H7 (cell line): ENCODE results near the gene BTBD9. TPM values are rescaled to one million over a fixed set of nuclear protein-coding genes. Genes with fewer than 3 reads are reported as not detected.

Source experiments
- DNase-seq: peaks from one replicate; pipeline ENCODE4 v3.0.0; 2012
- H3K27me3 ChIP-seq: 2 replicates; pipeline ENCODE4 v1.6.0; 2011; ENCODE audit warnings: mild to moderate bottlenecking, low read length; ENCODE audit not compliant: control insufficient read depth, insufficient read depth
- H3K36me3 ChIP-seq: replicated peaks from 2 replicates; pipeline ENCODE4 v1.5.1; 2011; ENCODE audit warnings: low read length; ENCODE audit not compliant: control insufficient read depth, insufficient read depth
- H3K4me3 ChIP-seq: 2 replicates; pipeline ENCODE4 v1.5.1; 2011; ENCODE audit warnings: low read depth, mild to moderate bottlenecking, control low read depth, low read length, moderate library complexity; ENCODE audit not compliant: insufficient read depth
- total RNA-seq: library from RNA; depleted of rRNA; stranded (reverse); fragments of >200 nt; shearing (Covaris generic); gene quantifications from 2 replicates; pipeline ENCODE4 v1.2.3, GENCODE V29; 2014

BTBD9 gene
- total RNA-seq, 1 experiment from 2014 or later: 5.0 TPM

DNA sequence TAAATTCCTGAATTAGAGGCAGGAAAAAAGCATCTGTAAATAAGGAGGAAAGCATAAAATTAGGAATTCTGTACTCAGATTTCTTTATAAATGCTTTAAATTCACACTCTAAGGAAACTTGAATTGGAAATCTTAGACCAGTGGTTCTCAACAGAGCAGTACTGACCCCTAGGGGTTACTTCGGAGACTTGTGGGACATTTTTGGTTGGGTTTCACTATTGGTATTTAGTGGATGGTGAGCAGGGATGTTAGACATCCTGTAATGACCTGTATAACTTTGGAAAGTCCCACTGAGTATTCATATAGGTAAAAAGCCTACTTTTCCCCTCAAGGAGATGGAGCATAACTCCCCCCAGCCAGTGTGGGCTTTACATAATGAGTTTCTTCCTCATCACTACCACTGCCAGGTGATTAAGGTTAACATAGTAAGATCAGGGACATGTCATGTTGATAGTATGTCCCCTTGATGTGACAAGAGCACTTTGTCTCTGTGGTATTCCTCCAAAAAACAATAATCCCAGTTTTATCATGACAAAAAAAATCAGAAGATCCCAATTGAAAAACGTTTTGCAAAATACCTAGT lies 32.2 kb upstream of the BTBD9 start:
- Histone ChIP-seq H3K27me3 (no peaks in the 10 kb centered on the region), H3K36me3 (peaks cover 6% of the 10 kb centered on the region), H3K4me3 (no peak overlapping the region)
- DNase-seq: peak; percentile 72

DNA sequence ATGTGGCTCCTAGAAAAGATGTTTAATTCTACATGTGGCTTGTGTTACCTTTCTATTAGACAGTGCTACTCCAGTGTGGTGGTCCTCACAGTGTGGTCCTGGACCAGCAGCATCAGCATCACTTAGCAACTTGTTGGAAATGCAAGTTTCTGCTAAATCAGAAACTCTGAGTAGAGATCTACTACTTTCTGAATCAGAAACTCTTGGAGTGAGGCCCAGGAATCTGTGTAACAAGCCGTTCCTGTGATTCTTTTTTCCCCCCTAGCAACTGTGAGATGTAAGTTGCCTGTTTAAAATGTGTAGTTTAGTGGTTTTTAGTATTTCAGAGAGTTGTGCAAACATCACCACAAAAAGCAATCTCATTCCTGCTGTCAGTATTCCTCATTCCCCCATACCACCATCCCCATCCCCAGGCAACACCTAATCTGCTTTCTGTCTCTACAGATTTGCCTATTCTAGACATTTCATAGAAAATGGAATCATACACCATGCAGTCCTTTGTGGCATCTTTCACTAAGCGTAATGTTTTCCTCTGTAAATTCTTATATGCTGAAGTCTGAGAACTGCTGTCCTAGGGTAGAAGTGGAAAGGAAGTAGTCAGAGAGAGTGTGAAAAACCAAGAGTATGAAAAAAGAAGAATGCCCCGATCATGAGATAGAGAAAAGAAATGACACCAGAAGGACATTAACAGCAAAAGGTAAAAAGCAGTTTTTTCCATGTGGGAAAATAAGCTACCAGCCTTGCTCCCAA lies 18.9 kb upstream of the BTBD9 start:
- no peak overlapping the region for H3K4me3 ChIP-seq
- H3K27me3 ChIP-seq: no peaks in the 10 kb centered on the region
- H3K36me3 ChIP-seq: no peaks in the 10 kb centered on the region
- DNase-seq: no peak

DNA sequence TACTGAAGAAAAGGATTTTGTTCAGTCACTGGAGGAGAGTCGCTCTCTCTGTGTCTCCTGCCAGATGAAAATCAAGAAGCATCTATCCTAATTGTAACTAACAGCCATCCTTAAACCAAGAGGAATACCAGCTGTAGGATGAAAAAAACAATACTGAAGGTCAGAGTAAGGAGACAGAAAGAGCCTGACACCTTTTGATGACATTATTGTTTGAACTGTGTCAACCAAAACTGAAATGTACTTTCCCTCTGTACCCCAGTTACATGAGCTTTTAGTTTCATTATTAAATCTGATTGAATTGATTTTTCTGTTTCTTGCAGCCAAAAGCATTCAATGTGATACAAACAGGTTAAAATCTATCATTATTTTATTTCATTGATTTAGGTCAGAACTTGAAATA lies 17.2 kb upstream of the BTBD9 start:
- Histone ChIP-seq H3K27me3 (no peaks in the 10 kb centered on the region), H3K4me3 (no peak overlapping the region), H3K36me3 (no peaks in the 10 kb centered on the region)
- DNase-seq: no peak

DNA sequence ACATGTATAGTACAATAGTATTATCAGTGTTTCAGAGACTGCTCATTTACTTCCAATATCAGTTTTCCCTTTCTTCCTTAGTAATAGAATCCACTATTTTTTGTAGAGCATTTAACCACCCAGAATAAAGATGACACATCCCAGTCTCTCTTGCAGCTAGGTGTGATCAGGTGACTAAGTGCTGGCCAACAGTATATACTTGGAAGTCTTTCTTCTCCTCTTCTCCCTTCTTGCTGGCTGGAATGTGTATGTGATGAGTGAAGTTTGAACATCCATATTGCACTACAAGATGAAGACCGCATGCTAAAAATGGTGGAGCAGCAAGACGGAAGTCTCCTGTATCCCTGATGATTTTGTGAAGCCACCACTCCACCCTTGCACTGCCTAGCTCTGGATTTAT lies 14.5 kb upstream of the BTBD9 start:
- Histone ChIP-seq H3K27me3 (no peaks in the 10 kb centered on the region), H3K36me3 (no peaks in the 10 kb centered on the region), H3K4me3 (no peak overlapping the region)
- DNase-seq: no peak

DNA sequence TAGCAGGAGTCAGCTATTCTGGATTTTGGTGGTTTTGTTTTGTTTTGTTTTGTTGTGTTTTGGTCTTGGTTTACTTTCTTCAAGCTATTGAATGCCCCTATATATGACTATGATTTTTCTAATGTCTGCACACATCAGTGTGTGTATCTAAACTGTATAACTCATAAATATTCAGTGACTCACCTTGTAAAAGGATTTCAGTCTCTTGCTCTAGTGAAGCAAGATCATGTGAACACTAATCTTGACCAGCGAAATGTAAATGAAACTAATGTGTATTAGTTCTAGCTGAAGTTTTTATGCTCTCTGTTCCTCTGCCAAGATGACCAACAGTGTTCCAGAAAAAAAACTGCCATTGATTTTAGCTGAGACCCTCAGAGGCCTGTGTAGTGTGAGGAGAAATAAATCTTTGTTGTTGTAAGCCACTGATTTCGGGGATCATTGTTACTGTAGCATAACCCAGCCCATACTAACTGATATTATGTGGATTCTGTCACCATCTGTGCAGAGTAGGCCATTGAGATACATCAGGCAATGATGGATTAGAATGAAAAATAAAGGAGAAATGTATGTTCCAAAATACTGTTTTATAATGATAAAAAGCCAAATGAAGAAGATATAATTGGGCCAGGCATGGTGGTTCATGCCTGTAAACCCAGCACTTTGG lies 11.5 kb upstream of the BTBD9 start:
- no peak overlapping the region for H3K4me3 ChIP-seq
- no peaks in the 10 kb centered on the region for H3K36me3 ChIP-seq
- no peaks in the 10 kb centered on the region for H3K27me3 ChIP-seq
- DNase-seq: no peak

DNA sequence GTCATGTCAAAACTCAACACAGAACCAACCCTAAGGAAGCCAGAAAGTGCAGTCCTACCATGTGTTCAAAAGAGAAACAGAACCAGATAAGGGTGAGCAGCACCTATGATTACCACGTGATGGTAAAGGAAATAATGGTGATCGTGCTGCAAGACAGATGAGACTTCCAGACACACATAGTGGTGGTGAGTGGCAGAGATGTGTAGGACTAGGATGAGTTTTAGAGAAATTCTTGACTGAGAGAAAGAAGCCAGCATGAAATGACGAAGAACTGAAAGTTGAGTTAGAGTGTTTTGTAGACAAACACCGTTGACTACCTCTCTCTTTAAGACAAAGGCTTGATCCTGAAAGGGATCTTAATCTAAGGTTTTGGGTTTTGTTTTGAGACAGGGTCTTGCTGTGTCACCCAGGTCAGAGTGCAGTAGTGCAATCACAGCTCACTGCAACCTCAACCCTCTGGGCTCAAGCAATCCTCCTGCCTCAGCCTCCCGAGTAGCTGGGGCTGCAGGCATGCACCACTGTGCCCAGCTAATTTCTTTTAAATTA lies 10.6 kb upstream of the BTBD9 start:
- H3K27me3 ChIP-seq: no peaks in the 10 kb centered on the region
- H3K36me3 ChIP-seq: no peaks in the 10 kb centered on the region
- DNase-seq: no peak
- H3K4me3 ChIP-seq: no peak overlapping the region

DNA sequence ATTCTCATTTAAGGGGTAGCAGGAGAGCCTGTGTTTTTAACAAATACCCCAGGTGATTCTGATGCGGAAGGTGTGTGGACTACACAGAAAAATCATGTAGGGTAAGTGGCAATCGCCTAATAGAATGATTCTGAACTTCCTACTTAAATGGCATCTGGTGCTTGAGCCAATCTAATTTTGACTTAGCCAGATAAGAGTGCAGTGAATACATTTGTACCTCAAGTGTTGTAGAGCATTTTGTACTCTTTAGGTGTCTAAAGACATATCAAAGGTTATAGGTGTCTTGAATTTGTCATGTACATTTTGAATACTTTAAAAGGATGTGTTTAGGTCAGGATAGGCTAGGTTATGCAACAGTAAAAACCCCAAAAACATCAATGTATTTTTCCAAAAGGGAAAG lies 10.0 kb upstream of the BTBD9 start:
- Histone ChIP-seq H3K27me3 (no peaks in the 10 kb centered on the region), H3K36me3 (no peaks in the 10 kb centered on the region), H3K4me3 (no peak overlapping the region)
- no peak for DNase-seq

DNA sequence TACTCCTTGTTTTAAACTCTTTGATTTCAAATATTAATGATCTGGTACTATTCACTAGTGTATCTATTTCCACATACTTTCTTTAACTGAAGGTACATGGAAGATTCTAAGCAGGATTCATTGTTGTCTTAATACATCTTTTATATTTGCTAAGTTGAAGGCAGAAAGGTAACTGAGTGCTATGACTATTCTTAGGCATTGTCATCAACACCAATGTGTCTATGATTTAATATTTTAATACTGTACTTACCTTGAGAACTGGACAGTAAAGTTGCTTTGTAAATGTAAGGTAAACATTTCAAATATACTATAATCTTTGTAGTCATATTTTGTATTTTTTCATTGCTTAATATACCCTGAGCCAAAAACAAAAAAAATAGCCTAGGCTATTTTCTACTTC lies 8.9 kb upstream of the BTBD9 start:
- no peak for DNase-seq
- Histone ChIP-seq H3K36me3 (no peaks in the 10 kb centered on the region), H3K4me3 (no peak overlapping the region)

DNA sequence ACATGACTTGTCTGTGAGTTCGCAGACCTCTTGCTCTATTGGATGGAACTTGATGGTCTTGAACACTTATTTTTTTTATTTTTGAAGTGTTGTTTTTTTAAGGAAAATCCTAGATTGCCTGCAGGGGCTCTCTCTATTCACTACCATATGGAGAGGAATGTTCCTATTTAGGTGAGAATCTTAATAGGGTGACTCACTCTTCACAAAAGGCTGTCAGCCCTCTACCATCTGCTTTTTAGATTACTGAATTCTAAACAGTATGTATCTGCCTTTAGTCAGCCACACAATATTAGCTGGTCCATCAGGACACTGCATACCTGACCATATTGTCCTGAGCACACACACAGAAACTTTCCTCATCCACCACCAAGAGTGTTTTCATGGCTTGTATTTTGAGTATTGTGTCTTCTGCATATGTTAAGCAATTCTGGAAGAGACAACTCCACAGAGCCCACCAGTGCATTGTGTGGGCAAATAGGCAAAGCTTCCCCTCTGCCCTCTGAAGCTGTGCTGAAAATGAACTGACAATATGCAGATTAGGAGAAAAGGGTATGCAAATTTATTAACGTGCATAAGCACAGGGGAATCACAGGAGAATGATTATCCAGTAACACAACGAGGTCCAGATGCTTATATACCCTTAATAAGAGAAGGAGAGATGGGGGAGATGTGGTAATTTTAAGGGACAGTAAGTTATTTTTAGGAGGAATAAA lies 6.6 kb upstream of the BTBD9 start:
- H3K36me3 ChIP-seq: no peaks in the 10 kb centered on the region
- DNase-seq: no peak
- H3K27me3 ChIP-seq: no peaks in the 10 kb centered on the region
- no peak overlapping the region for H3K4me3 ChIP-seq

More for the DNA sequence above, 8.9 kb upstream of the BTBD9 start:
- H3K27me3 ChIP-seq: no peaks in the 10 kb centered on the region

DNA sequence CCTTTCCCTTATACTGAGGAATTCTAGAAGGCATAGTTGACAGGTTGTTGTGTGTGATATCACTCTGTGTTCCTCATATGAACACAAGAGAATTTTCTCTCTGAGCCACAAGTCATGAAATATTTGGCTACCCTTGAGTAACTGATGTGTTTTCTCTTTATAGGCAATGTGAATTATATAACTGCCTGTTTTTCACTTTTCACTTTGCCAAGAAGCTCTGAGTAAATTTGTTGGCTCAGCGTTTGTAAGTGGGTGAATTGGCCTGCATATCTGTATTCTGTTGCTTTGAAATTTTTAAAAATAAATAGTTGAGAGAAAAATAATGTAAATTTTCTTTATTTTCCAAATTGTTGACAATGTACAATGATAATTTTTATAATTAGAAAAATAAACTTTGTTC lies 5.2 kb upstream of the BTBD9 start:
- H3K4me3 ChIP-seq: no peak overlapping the region
- no peak for DNase-seq
- H3K27me3 ChIP-seq: no peaks in the 10 kb centered on the region
- H3K36me3 ChIP-seq: no peaks in the 10 kb centered on the region

DNA sequence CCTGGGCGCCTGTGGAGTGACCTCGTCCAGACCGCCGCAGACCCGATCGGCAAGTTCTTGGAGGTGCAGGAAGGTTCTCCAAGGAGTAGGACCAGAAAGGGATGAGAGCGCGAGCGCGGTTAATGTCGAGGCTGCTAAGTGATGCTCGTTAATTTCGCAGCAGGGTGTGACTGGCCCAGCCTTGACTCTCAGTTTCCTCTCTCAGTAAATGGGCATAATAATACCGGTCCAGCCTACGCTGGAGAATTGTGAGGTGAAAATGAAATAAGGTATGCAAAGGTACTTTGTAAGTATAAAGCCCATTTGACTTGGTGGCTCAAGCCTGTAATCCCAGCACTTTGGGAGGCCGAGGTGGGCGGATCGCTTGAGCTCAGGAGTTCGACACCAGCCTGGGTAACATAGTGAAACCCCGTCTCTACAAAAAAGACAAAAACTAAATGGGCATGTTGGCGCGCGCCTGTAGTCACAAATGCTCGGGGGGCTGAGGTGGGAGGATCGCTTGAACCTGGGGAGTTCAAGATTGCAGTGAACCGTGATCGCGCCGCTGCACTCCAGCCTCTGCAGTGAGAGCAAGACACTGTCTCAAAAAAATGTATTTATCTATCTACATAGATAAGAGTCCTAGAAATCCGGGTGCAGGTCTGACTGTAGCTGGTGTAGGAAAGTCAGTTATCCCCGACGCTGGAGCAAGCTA lies 634 bp upstream of the BTBD9 start:
- no peak for DNase-seq
- Histone ChIP-seq H3K27me3 (no peaks in the 10 kb centered on the region), H3K4me3 (peak overlapping the region; percentile 84), H3K36me3 (no peaks in the 10 kb centered on the region)

DNA sequence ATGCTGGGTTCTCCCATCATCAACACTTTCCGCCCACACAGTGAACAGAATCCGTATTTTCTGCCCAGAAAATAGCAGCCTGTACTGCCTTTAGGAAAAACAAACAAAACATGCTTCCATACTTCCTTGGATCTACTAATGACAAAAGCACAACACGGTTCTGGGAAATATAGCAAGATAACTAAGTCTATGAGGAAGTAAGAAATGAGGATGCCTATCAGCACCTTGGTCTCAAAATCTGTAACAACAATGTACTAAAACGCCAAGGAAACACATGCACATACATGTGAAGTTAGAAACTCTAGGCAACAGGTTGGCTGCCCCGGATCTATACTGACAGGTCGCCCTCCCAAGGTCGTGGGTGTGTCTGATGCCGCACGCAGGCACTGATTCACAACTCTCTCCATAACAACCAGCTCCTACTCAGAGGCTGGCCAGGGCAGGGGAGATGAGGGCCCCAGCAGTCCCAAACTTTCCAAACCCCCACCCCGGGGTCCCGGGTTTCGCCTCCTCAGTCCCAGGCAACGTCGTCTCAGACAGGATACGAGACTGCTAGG lies 710 bp downstream of the BTBD9 start:
- DNase-seq: no peak
- Histone ChIP-seq H3K4me3 (peak overlapping the region; percentile 84), H3K27me3 (no peaks in the 10 kb centered on the region), H3K36me3 (no peaks in the 10 kb centered on the region)

DNA sequence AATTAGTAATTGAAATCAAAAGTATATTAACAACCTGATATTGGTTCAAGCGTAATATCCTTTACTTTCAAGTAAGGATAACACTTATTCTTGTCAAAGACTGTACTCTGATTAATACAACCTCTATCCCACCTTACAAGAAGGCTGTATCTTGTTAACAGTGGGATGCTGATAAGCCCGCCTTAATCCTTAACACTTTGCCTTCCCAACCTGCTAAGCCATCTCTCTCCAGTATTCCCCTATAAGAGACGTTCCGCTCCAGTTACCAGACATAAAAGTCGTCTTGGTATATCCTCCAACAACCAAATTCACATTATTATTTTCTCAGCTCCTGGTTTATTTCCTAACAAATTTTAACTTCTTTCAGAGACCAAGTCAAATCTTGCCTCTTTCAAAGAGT lies 2.0 kb downstream of the BTBD9 start:
- Histone ChIP-seq H3K27me3 (no peaks in the 10 kb centered on the region), H3K36me3 (no peaks in the 10 kb centered on the region), H3K4me3 (no peak overlapping the region)
- DNase-seq: no peak

DNA sequence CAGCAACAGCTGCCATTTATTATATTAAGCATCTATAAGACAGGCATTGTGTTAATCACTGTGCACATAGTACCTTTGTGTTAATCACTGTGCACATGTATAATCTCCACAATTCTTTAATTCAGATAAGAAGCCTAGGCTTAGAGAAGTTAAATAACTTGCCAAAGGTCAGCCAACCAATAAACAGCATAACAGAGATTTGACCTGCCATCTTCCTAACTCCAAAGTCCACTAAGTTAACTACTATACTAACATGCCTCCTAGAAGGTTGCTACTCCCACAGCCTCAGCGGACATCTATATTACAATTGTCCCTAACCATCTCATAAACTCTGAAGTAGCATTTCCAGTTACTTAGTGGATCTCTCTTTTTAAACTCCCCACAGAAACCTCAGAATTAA lies 3.7 kb downstream of the BTBD9 start:
- Histone ChIP-seq H3K36me3 (no peaks in the 10 kb centered on the region), H3K4me3 (no peak overlapping the region), H3K27me3 (no peaks in the 10 kb centered on the region)
- no peak for DNase-seq
